ENCODE measurements around the gene DOCK9. TPM values are rescaled to one million over a fixed set of nuclear protein-coding genes. Genes with fewer than 3 reads are reported as not detected.

DOCK9 gene
- polyA plus RNA-seq, 3 donors: 0.01 TPM; not detected in 2

GRCh38 chr13:98796191-98796590 is 181.7 kb downstream of the DOCK9 start:
- no peaks in the 10 kb centered on the region for H3K36me3 ChIP-seq (replicated peaks in 1 of 2; ENCODE audit: control insufficient read depth in 1 of 2, insufficient read depth in 2 of 2, low read length in 2 of 2)
- H4K20me1 ChIP-seq (ENCODE audit: insufficient read depth, low read length): no peaks in the 10 kb centered on the region
- no peak overlapping the region for H3K4me3 Mint-ChIP-seq
- no peak overlapping the region for H3K27ac Mint-ChIP-seq
- no peak overlapping the region for H3K4me3 ChIP-seq (replicated peaks in 1 of 3; ENCODE audit: low read depth in 2 of 3, low read length in 3 of 3)
- no peaks in the 10 kb centered on the region for H3K4me1 Mint-ChIP-seq
- H3K4me1 ChIP-seq (ENCODE audit: control insufficient read depth in 1 of 2, insufficient read depth in 2 of 2, low read length in 2 of 2): no peaks in the 10 kb centered on the region
- no peaks in the 10 kb centered on the region for H3K27me3 ChIP-seq (ENCODE audit: control insufficient read depth in 2 of 2, insufficient read depth in 2 of 2, low read length in 2 of 2)
- WGBS (ENCODE audit: insufficient coverage): 92% methylated on average over 2 of the region's 5 CpGs
- peaks cover 0 to 7% (median 6%) of the 10 kb centered on the region in 3 donors for H3K27me3 Mint-ChIP-seq (ENCODE audit: low read depth in 3 of 3)
- TF ChIP-seq CTCF (IDR thresholded peaks at IDR 0.05): no peak
- no peak overlapping the region for H3K9ac ChIP-seq (ENCODE audit: insufficient read depth, low read length, poor library complexity, severe bottlenecking)
- no peak overlapping the region for H2AFZ ChIP-seq (ENCODE audit: insufficient read depth, low read depth, low read length, poor library complexity, severe bottlenecking)
- H3K27ac ChIP-seq (ENCODE audit: low read depth in 1 of 2, low read length in 2 of 2): no peak overlapping the region
- DNase-seq: no peak
- no peaks in the 10 kb centered on the region for H3K79me2 ChIP-seq (ENCODE audit: insufficient read depth, low read length)
- intact Hi-C loops (cut with micrococcal nuclease): no loop called here
- H3K36me3 Mint-ChIP-seq: no peaks in the 10 kb centered on the region
- no peaks in the 10 kb centered on the region for H3K9me3 ChIP-seq (replicated peaks in 1 of 2; ENCODE audit: control insufficient read depth in 1 of 2, insufficient read depth in 1 of 2, low read length in 2 of 2)
- H3K9me3 Mint-ChIP-seq: peaks cover 0 to 2% (median 0%) of the 10 kb centered on the region in 7 donors
- H3K4me2 ChIP-seq (replicated peaks; ENCODE audit: extremely low read depth, low read length, poor library complexity, severe bottlenecking): no peak overlapping the region

GRCh38 chr13:98795220-98795619 is 182.6 kb downstream of the DOCK9 start:
- no peak for TF ChIP-seq CTCF (IDR thresholded peaks at IDR 0.05)
- no peaks in the 10 kb centered on the region for H3K36me3 ChIP-seq (replicated peaks in 1 of 2; ENCODE audit: control insufficient read depth in 1 of 2, insufficient read depth in 2 of 2, low read length in 2 of 2)
- intact Hi-C loops (cut with micrococcal nuclease): no loop called here
- no peak overlapping the region for H3K27ac ChIP-seq (ENCODE audit: low read depth in 1 of 2, low read length in 2 of 2)
- no peak overlapping the region for H2AFZ ChIP-seq (ENCODE audit: insufficient read depth, low read depth, low read length, poor library complexity, severe bottlenecking)
- no CpG with 5 or more reads among the region's 6 CpGs for WGBS (ENCODE audit: insufficient coverage)
- no peak overlapping the region for H3K4me2 ChIP-seq (replicated peaks; ENCODE audit: extremely low read depth, low read length, poor library complexity, severe bottlenecking)
- no peak overlapping the region for H3K27ac Mint-ChIP-seq
- H3K9ac ChIP-seq (ENCODE audit: insufficient read depth, low read length, poor library complexity, severe bottlenecking): no peak overlapping the region
- H3K4me1 Mint-ChIP-seq: no peaks in the 10 kb centered on the region
- H3K4me1 ChIP-seq (ENCODE audit: control insufficient read depth in 1 of 2, insufficient read depth in 2 of 2, low read length in 2 of 2): no peaks in the 10 kb centered on the region
- H3K27me3 ChIP-seq (ENCODE audit: control insufficient read depth in 2 of 2, insufficient read depth in 2 of 2, low read length in 2 of 2): no peaks in the 10 kb centered on the region
- no peak for DNase-seq
- H3K9me3 Mint-ChIP-seq: peaks cover 0 to 2% (median 0%) of the 10 kb centered on the region in 7 donors
- H3K27me3 Mint-ChIP-seq (ENCODE audit: low read depth in 3 of 3): peaks cover 0 to 9% (median 6%) of the 10 kb centered on the region in 3 donors
- H3K9me3 ChIP-seq (replicated peaks in 1 of 2; ENCODE audit: control insufficient read depth in 1 of 2, insufficient read depth in 1 of 2, low read length in 2 of 2): no peaks in the 10 kb centered on the region
- H4K20me1 ChIP-seq (ENCODE audit: insufficient read depth, low read length): no peaks in the 10 kb centered on the region
- H3K36me3 Mint-ChIP-seq: no peaks in the 10 kb centered on the region
- H3K4me3 Mint-ChIP-seq: no peak overlapping the region
- no peak overlapping the region for H3K4me3 ChIP-seq (replicated peaks in 1 of 3; ENCODE audit: low read depth in 2 of 3, low read length in 3 of 3)
- no peaks in the 10 kb centered on the region for H3K79me2 ChIP-seq (ENCODE audit: insufficient read depth, low read length)

Measured in CD14-positive monocyte (primary cell).